SK-N-SH treated with all-trans-retinoic acid at 6 μM for 48 hours (cell line): ENCODE measurements around the gene PRKCZ.

Source experiments
- ARNTL ChIP-seq: fragments of 450-650 bp; formaldehyde crosslinking; IDR thresholded peaks from 2 replicates; pipeline ENCODE4 v1.5.0; 2020; ENCODE audit warnings: low read depth, mild to moderate bottlenecking, moderate library complexity, borderline replicate concordance
- BACH2 ChIP-seq: fragments of 250-450 bp; sonication (Bioruptor Pico); IDR thresholded peaks from 2 replicates; pipeline ENCODE4 v1.9.0; 2021; ENCODE audit warnings: mild to moderate bottlenecking, borderline replicate concordance
- CREB5 ChIP-seq: fragments of 250-450 bp; sonication (Bioruptor Pico); IDR thresholded peaks from 2 replicates; pipeline ENCODE4 v1.5.1; 2020; ENCODE audit warnings: low read depth, mild to moderate bottlenecking, moderate library complexity
- GLIS3 ChIP-seq: fragments of 250-450 bp; sonication (Bioruptor Pico); IDR thresholded peaks from 2 replicates; pipeline ENCODE4 v1.5.0; 2020; ENCODE audit warnings: mild to moderate bottlenecking, moderate library complexity
- ISL1 ChIP-seq: fragments of 250-450 bp; sonication (Bioruptor Pico); IDR thresholded peaks from 2 replicates; pipeline ENCODE4 v2.1.2; 2022; ENCODE audit warnings: mild to moderate bottlenecking, moderate library complexity
- PATZ1 ChIP-seq: fragments of 250-450 bp; sonication (Bioruptor Pico); IDR thresholded peaks from 2 replicates; pipeline ENCODE4 v1.8.0; 2020; ENCODE audit warnings: mild to moderate bottlenecking, moderate library complexity, borderline replicate concordance
- PPARA ChIP-seq: fragments of 250-450 bp; sonication (Bioruptor Pico); IDR thresholded peaks from 2 replicates; pipeline ENCODE4 v1.5.0; 2020; ENCODE audit warnings: mild to moderate bottlenecking, borderline replicate concordance
- RARB ChIP-seq: fragments of 250-450 bp; sonication (Bioruptor Pico); IDR thresholded peaks from 2 replicates; pipeline ENCODE4 v1.8.0; 2021; ENCODE audit warnings: mild to moderate bottlenecking, moderate library complexity
- TSHZ2 ChIP-seq: fragments of 250-450 bp; sonication (Bioruptor Pico); IDR thresholded peaks from 2 replicates; pipeline ENCODE4 v1.5.0; 2020; ENCODE audit warnings: mild to moderate bottlenecking, moderate library complexity
- ZC3H10 ChIP-seq: fragments of 250-450 bp; sonication (Bioruptor Pico); IDR thresholded peaks from 2 replicates; pipeline ENCODE4 v1.5.1; 2021; ENCODE audit warnings: mild to moderate bottlenecking, moderate library complexity

GRCh38 chr1:2108213-2108876 is 58.1 kb downstream of the PRKCZ start:
- TF ChIP-seq ZC3H10 (CRISPR knock-in tag) (no peak), TSHZ2 (no peak), CREB5 (CRISPR knock-in tag) (no peak), RARB (no peak), PPARA (CRISPR knock-in tag) (no peak), ISL1 (CRISPR knock-in tag) (no peak), GLIS3 (CRISPR knock-in tag) (no peak), BACH2 (CRISPR knock-in tag) (no peak), PATZ1 (CRISPR knock-in tag) (no peak), ARNTL (no peak)
